Esophagus muscularis mucosa (tissue), 4 donors: ENCODE results near the gene ATF5. TPM values are rescaled to one million over a fixed set of nuclear protein-coding genes. Genes with fewer than 3 reads are reported as not detected.

Source experiments
- DNase-seq: peaks from one replicate; pipeline ENCODE4 v3.0.0-alpha.2; 2017; ENCODE audit errors: extremely low spot score
- H3K27ac ChIP-seq, 4 donors: fragments of 200-600 bp; sonication (generic); replicated peaks in 1 of 4; 1 replicate in 3 of 4; 2 replicates in 1 of 4; pipeline ENCODE4 v1.5.1; 2016 to 2019; ENCODE audit warnings: mild to moderate bottlenecking in 1 of 4
- H3K27me3 ChIP-seq, 4 donors: fragments of 200-600 bp; sonication (generic); one replicate each; pipeline versions ENCODE4 v1.5.1 to v1.6.0; 2016 to 2019
- H3K36me3 ChIP-seq, 4 donors: fragments of 200-600 bp; sonication (generic); one replicate each; pipeline ENCODE4 v1.5.1; 2016 to 2019
- H3K4me1 ChIP-seq, 4 donors: fragments of 200-600 bp; sonication (generic); one replicate each; pipeline ENCODE4 v1.5.1; 2016 to 2019
- H3K4me3 ChIP-seq, 4 donors: fragments of 200-600 bp; sonication (generic); 1 replicate in 2 of 4; 2 replicates in 2 of 4; pipeline ENCODE4 v1.5.1; 2016 to 2019; ENCODE audit warnings: mild to moderate bottlenecking in 4 of 4, moderate library complexity in 1 of 4
- H3K9me3 ChIP-seq, 4 donors: fragments of 200-600 bp; sonication (generic); 1 replicate in 3 of 4; 2 replicates in 1 of 4; pipeline ENCODE4 v1.5.1; 2016 to 2019
- EP300 ChIP-seq: sonication (generic); formaldehyde crosslinking; IDR thresholded peaks from one replicate; pipeline ENCODE4 v1.6.1; 2017; ENCODE audit warnings: antibody characterized with exemption
- POLR2A ChIP-seq: fragments of 450-650 bp; IDR thresholded peaks from one replicate; pipeline ENCODE4 v1.6.1; 2017; ENCODE audit warnings: antibody characterized with exemption, moderate library complexity, mild to moderate bottlenecking, low read depth
- POLR2AphosphoS5 ChIP-seq, 2 donors: sonication (generic); formaldehyde crosslinking; IDR thresholded peaks; one replicate each; pipeline ENCODE4 v1.6.1; 2017; ENCODE audit warnings: antibody characterized with exemption in 2 of 2
- WGBS: methylation state at CpG from one replicate; pipeline ENCODE4 v1.1.5; 2018; 5-methylcytosine and 5-hydroxymethylcytosine counted together
- intact Hi-C: fragments of 100-400 bp; cut with DNase I; formaldehyde crosslinking; loops from one replicate; pipeline ENCODE4 v1.15.1; 2023
- total RNA-seq, 4 donors: library from RNA; depleted of rRNA; stranded (reverse); fragments of >200 nt; gene quantifications; one replicate each; pipeline versions ENCODE4 v1.1.0 to v1.2.1, GENCODE V29; 2016
- TF ChIP-seq, protein P1 (sequence below), 3 experiments: fragments of 200-600 bp in 2 of 3; fragments of 450-650 bp in 1 of 3; sonication (generic) in 2 of 3; IDR thresholded peaks; one replicate each; pipeline ENCODE4 v1.5.1; 2017 to 2019; ENCODE audit warnings: antibody characterized with exemption in 3 of 3, mild to moderate bottlenecking in 2 of 3, moderate library complexity in 1 of 3

The ATF5 gene
- total RNA-seq, 4 donors from 2014 or later = 12.0 to 22.0 (median 14.4) TPM

DNA sequence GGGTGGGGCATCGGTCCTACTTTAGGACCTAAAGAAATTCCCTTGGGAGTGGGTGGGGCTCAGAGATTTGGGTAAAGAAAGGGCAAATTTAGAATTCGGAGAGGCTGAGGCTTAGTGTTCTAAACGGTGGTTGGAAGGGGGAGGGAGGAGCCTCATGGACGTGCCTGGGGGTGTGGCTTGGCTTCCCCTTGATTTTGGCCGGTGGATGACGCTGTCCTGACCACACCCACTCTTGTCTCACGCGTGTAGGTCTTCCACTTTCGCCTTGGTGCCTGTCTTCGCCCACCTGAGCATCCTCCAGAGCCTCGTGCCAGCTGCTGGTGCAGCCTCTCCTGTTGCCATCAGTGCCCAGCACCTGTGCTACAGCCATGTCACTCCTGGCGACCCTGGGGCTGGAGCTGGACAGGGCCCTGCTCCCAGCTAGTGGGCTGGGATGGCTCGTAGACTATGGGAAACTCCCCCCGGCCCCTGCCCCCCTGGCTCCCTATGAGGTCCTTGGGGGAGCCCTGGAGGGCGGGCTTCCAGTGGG lies 1.5 kb downstream of the ATF5 start:
- Histone ChIP-seq H3K9me3 (no peaks in the 10 kb centered on the region), H3K4me3 (peak overlapping the region; percentile 71 to 90 (median 84)), H3K36me3 (peaks cover 0 to 31% (median 25%) of the 10 kb centered on the region in 4 donors), H3K4me1 (peaks cover 18 to 38% (median 34%) of the 10 kb centered on the region in 4 donors), H3K27ac (peak overlapping the region; percentile 88 to 94 (median 92)), H3K27me3 (no peaks in the 10 kb centered on the region)
- WGBS = 51% methylated on average over 11 of the region's 15 CpGs
- DNase-seq = no peak
- intact Hi-C loops = no loop called here
- TF ChIP-seq EP300 (no peak), POLR2AphosphoS5 (IDR thresholded peaks at IDR 0.05) (no peak), POLR2A (no peak)
- TF ChIP-seq, protein P1, sequence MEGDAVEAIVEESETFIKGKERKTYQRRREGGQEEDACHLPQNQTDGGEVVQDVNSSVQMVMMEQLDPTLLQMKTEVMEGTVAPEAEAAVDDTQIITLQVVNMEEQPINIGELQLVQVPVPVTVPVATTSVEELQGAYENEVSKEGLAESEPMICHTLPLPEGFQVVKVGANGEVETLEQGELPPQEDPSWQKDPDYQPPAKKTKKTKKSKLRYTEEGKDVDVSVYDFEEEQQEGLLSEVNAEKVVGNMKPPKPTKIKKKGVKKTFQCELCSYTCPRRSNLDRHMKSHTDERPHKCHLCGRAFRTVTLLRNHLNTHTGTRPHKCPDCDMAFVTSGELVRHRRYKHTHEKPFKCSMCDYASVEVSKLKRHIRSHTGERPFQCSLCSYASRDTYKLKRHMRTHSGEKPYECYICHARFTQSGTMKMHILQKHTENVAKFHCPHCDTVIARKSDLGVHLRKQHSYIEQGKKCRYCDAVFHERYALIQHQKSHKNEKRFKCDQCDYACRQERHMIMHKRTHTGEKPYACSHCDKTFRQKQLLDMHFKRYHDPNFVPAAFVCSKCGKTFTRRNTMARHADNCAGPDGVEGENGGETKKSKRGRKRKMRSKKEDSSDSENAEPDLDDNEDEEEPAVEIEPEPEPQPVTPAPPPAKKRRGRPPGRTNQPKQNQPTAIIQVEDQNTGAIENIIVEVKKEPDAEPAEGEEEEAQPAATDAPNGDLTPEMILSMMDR (IDR thresholded peaks at IDR 0.05) = no peak

DNA sequence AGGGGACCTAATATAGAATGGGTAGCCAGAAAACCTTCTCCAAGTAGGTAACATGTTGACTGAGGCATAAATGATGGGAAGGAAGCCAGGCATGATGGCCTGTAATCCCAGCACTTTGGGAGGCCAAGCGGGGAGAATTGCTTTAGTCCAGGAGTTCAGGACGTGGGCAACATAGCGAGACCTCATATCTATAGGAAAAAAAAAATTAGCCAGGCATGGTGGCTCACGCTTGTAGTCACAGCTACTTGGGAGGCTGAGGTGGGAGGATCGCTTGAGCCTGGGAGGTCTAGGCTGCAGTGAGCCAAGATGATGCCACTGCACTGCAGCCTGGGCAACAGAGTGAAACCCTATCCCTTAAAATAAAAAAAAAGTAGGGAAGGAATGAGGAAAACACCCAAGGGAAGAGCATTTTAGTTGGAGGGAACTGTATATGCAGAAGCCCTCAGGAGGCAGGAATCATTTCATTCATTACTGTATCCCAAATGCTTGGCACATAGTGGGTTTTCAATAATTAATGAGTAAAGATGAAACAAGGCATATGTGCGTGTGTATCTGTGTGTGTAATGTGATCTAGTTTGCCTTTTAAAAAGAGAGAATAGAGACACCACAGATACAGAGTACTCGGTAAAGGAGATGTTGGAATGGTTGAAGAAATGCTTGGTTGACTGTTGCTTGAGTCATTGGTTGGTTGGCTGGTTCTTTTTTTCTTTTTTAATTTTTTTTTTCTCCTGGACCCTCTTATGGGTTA lies 2.5 kb downstream of the ATF5 start:
- no peak overlapping the region for H3K4me3 ChIP-seq
- TF ChIP-seq, protein P1 (IDR thresholded peaks at IDR 0.05) = no peak
- TF ChIP-seq POLR2AphosphoS5 (IDR thresholded peaks at IDR 0.05) = no peak
- TF ChIP-seq POLR2A = no peak
- TF ChIP-seq EP300 = no peak
- no peak overlapping the region for H3K27ac ChIP-seq
- no peaks in the 10 kb centered on the region for H3K9me3 ChIP-seq
- DNase-seq = no peak
- WGBS = 95% methylated on average over 7 of the region's 7 CpGs
- intact Hi-C loops = no loop called here
- H3K4me1 ChIP-seq = peaks cover 18 to 36% (median 34%) of the 10 kb centered on the region in 4 donors
- H3K27me3 ChIP-seq = no peaks in the 10 kb centered on the region
- peaks cover 0 to 23% (median 19%) of the 10 kb centered on the region in 4 donors for H3K36me3 ChIP-seq

DNA sequence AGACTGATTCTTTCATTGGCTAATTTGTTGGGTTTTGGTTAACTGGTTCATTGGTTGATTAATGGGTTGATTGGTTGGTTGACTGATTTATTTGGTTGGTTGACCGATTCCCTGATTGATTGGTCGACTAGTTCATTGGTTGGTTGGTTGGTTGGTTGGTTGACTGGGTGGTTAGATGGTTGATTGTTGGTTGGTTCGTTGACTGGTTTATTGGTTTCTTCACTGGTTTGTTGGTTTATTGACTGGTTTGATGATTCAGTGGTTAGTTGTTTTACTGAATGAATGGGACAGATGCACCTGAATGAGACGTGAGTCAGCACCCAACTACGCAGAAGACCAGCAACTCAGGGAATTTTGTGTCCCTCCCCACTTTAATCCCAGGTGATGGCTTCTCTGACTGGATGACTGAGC lies 3.0 kb downstream of the ATF5 start:
- H3K27me3 ChIP-seq = no peaks in the 10 kb centered on the region
- no peak overlapping the region for H3K4me3 ChIP-seq
- WGBS = 96% methylated on average over 5 of the region's 5 CpGs
- TF ChIP-seq POLR2A = no peak
- TF ChIP-seq, protein P1 (IDR thresholded peaks at IDR 0.05) = no peak
- no peak for TF ChIP-seq EP300
- TF ChIP-seq POLR2AphosphoS5 (IDR thresholded peaks at IDR 0.05) = no peak
- H3K4me1 ChIP-seq = peaks cover 18 to 30% (median 29%) of the 10 kb centered on the region in 4 donors
- DNase-seq = no peak
- H3K36me3 ChIP-seq = peaks cover 0 to 17% (median 13%) of the 10 kb centered on the region in 4 donors
- intact Hi-C loops = no loop called here
- no peaks in the 10 kb centered on the region for H3K9me3 ChIP-seq
- H3K27ac ChIP-seq = no peak overlapping the region

DNA sequence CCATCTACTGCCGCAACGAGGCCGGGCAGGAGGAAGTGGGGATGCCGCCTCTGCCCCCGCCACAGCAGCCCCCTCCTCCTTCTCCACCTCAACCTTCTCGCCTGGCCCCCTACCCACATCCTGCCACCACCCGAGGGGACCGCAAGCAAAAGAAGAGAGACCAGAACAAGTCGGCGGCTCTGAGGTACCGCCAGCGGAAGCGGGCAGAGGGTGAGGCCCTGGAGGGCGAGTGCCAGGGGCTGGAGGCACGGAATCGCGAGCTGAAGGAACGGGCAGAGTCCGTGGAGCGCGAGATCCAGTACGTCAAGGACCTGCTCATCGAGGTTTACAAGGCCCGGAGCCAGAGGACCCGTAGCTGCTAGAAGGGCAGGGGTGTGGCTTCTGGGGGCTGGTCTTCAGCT lies 3.7 kb downstream of the ATF5 start:
- Histone ChIP-seq H3K27ac (no peak overlapping the region), H3K27me3 (no peaks in the 10 kb centered on the region), H3K9me3 (no peaks in the 10 kb centered on the region), H3K36me3 (peaks cover 0 to 12% (median 7%) of the 10 kb centered on the region in 4 donors), H3K4me1 (peaks cover 15 to 27% (median 26%) of the 10 kb centered on the region in 4 donors), H3K4me3 (no peak overlapping the region)
- DNase-seq = no peak
- intact Hi-C loops = no loop called here
- 93% methylated on average over 24 of the region's 25 CpGs for WGBS
- TF ChIP-seq POLR2A = no peak
- no peak for TF ChIP-seq POLR2AphosphoS5 (IDR thresholded peaks at IDR 0.05)
- TF ChIP-seq, protein P1 (IDR thresholded peaks at IDR 0.05) = no peak
- no peak for TF ChIP-seq EP300
